Fibroblast of peridontal ligament (primary cell): ENCODE data around the gene ATP9A.
A peak's percentile ranks its signal among the peaks of the same experiment; 100 is the strongest.
"Not testable (repeated sequence)": the region's sequence is repeated elsewhere in the genome, so short reads cannot be mapped to it uniquely, and the experiment has no call there.

Source experiments
- DNase-seq: peaks from one replicate; pipeline ENCODE4 v3.0.0-alpha.2; 2010; ENCODE audit errors: extremely low read depth

The ATP9A gene

DNA sequence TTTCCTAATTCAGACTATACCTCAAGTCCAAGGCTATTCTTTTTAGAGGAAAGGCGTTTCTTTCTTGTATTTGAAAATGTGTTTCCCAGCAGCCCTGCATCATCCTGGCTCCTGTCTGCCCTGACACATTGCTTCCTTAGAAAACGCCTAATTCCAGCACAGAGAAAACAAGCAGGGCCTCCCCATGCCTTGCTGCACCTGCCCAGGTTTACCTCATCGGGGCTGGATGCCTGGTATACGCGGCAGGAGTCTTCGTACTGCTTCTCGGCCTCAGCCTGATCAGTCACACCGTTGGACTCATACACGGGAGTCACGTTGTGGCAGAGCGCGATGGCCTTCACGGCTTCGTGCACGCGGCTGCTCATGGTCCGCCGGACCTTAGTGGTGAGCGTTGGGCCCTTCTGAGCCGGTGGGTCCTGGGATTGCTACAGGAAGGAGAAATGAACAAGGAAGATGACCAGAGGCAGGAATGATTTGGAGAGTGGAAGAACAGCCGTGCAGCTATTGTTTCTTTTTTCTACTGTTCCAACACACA, 111.4 kb downstream of the ATP9A start:
- DNase-seq: no peak

DNA sequence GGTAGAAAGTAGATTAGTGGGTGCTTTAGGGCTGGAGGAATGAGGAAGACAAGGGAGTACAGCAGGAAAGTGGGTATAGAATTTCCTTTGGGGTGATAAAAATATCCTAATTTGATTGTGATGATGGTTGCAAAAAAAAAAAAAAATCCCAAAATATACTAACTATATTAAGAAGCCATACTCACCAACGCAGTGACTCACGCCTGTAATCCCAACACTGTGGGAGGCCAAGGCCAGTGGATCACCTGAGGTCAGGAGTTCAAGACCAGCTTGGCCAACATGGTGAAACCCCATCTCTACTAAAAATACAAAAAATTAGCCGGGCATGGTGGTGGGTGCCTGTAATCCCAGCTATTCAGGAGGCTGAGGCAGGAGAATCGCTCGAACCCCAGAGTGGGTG, 112.1 kb downstream of the ATP9A start:
- not testable (repeated sequence) for DNase-seq

DNA sequence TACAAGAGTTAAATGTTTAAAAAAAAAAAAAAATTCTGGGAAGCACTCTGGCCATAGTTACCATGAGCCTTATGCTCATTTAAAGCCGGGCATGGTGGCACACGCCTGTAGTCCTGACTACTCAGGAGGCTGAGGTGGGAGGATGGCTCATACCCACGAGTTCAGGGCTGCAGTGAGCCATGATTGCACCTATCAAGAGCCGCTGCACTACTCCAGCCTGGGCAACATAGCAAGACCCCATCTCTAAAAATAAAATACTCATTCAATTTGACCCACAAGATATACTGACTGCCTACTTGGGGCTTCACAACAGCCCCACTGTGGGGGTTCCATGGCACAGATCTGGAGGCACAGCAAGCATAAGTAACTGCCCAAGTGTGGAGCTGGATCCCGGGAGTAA, 113.7 kb downstream of the ATP9A start:
- no peak for DNase-seq

DNA sequence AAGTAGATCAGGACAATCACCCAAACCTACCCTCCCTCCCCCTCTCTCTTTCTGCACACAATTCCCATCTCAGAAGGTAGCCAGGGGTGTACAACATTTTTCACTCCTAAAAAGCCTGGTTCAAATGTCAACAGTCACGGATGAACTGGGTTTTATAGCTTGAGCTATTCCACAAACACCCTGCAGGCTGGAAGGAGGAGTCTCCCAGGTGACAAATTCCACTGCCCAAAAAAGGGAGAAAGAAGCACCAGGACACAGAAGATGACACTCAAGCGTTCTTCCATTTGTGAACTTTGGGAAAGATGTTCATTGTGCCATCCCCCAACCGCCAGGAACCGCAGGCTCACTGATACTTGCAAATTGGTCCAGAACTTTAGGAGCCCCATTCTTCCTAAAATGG, 114.1 kb downstream of the ATP9A start:
- DNase-seq: no peak

DNA sequence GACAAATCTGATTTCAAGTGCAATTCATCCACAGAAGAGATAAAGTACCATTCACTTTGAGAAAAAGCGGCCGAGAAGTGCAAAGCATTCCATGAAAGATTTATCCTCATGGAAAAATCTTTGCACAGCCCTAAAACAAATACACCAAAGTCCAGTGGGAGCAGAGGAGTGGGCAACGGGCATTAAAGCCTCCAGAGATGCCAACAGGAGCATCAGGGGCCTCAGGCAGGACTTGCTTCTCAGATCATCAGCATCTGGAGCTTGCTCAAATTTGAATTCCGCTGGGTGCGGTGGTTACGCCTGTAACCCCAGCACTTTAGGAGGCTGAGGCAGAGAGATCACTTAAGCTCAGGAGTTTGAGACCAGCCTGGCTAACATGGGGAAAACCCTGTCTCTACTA, 115.0 kb downstream of the ATP9A start:
- DNase-seq: no peak

DNA sequence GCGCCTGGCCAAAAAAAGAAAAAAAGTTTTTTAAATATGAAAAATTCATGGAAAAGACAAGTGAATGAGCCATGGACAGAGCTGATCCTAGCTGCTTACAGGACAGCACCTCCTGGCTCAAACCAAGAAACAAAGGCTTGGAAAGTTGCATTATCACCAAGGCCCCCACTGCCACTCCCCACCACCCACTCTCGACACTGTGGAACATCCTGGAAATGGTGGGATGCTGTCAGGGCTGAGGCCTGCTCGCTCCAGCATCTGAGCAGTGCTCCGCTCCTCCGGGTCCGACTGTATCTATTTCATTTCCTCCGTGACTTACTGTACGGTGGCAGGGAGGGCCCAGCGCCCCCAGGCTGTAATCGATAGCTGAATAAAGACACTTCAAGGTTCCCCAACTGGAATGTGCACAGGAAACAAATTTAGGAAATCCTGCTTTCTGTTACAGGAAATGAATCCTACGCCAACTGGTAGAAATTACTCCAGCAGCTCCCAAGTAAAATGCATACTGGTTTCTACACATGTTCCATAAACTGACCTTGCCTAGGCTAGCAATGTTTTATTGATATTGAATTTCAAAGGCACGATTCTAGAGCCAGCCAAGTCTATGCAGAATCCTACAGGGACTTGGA, 116.2 kb downstream of the ATP9A start:
- no peak for DNase-seq

DNA sequence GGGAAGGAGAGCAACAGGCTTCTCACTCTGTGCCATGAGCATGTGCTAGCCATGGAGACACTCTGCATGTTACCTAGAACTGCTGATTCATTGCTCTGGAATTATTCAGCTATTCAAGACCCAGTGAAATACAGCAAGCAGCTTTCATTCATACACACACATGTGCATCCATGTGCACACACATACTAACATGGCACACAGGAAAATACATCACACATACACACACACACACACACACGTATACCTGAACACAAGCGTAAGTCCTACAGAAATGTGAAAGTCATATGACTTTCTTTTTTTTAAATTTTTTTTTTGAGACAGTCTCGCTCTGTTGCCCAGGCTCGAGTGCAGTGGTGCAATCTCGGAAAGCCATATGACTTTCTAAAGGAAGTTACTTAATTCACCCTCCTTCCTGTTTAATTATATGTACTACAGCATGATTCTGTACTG, 117.5 kb downstream of the ATP9A start:
- DNase-seq: peak; percentile 45

DNA sequence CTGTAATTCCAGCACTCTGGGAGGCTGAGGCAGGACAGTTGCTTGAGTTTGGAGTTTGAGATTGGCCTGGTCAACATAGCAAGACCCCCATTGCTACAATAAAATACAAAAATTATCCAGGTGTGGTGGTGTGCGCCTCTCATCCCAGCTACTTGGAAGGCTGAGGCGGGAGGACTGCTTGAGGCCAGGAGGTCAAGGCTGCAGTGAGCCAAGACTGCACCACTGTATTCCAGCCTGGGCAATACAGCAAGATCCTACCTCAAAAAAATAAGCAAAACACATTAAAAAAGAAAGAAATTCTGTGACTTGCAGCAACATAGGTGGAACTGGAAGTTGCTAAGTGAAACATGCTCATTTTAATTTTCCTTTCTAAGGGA, 119.6 kb downstream of the ATP9A start:
- no peak for DNase-seq

DNA sequence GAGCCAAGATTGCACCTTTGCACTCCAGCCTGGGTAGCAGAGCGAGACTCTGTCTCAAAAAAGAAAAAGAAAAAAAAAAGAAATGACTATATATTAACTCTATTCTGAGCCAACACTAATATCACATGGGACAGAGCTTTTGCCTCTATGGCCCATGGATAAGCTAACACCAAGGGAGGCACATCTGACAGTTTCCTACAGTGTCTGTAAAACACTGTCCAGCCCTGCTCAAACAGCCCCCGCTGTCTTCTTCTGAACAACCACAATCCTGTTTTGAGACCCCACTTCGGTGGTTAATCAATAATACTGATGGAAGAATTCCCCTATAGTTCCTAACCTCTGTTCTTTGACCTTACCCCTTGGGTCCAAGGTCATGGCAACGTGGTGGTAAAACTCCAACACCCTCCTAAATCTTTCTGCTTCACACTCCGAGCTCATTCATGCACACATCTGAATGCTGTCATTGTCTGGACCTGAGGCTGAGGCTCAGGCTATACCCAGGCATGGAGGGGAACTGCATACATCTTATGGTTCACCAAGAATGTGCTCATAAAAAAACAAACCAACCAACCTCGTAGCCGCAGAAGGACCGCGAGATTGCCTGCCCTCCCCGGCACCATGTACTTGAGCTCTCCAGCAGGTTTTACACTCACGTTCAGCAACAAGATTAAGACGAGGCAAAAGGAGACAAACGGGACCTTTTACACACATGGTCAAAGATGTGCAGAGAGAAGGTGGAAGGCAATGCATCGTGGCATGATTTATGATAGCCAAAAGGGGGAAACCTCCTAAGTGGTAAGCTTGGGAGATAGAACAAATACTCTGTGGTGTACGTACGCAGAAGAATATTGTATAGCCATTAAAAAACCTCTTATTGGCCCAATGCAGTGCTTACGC, 120.3 kb downstream of the ATP9A start:
- no peak for DNase-seq

DNA sequence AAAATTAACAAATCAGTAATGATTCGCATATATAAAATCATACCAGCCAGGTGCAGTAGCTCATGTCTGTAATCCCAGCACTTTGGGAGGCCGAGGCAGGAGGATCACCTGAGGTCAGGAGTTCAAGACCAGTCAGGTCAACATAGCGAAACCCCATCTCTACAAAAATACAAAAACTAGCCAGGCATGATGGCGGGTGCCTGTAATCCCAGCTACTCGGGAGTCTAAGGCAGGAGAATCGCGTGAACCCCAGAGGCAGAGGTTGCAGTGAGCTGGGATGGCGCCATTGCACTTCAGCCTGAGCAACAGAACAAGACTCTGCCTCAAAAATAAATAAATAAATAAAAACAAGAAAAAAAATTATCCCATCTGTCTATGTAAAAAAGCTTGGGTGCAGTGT, 124.4 kb downstream of the ATP9A start:
- not testable (repeated sequence) for DNase-seq

DNA sequence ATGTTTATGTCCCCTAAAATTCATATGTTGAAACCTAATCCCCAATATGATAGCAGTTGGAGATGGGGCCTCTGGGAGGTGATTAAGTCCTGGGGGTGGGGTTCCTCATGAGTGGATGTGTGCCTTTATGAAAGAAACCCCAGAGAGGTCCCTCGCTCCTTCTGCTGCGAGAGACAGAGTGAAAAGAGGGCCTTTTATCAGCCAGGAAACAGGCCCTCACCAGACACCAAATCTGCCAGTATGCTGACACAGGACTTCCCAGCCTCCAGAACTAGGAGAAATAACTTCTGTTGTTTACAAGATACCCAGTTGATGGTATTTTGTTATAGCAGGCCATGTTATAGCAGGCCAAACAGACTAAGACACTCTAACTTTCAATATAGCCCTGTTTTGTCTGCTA, 124.8 kb downstream of the ATP9A start:
- DNase-seq: no peak

DNA sequence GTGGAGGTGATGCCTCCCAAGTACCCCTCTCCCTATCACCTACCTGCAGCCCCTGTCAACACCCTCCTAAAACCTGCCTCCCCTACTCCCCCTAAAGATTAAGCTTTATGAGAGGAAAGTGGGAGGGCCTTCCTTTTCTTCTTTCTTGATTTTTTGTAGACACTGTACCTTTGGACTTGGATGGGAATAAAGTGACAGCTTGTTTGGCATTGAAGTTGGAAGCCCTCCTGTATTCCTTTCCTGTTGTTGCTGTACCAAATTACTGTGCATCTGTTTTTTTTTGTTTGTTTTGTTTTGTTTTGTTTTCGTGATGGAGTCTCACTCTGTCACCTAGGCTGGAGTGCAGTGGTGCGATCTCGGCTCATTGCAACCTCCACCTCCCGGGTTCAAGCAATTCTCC, 126.3 kb downstream of the ATP9A start:
- no peak for DNase-seq

DNA sequence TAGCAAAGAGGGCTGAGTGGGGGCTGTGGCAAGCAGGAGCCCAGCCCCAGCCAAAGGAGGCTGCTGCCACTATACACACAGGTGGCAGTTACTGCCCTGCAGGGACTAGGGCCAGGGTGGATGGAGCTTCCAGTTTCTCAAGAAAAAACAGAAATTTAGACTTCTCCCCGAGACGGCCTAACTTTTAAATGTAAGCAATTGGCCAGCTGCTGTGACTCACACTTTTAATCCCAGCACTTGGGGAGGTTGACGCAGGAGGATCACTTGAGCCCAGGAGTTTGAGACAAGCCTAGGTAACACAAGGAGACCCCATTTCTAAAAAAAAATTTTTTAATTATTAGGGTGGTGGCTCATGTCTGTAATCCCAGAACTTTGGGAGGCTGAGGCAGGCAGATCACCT, 127.4 kb downstream of the ATP9A start:
- peak; percentile 51 for DNase-seq

DNA sequence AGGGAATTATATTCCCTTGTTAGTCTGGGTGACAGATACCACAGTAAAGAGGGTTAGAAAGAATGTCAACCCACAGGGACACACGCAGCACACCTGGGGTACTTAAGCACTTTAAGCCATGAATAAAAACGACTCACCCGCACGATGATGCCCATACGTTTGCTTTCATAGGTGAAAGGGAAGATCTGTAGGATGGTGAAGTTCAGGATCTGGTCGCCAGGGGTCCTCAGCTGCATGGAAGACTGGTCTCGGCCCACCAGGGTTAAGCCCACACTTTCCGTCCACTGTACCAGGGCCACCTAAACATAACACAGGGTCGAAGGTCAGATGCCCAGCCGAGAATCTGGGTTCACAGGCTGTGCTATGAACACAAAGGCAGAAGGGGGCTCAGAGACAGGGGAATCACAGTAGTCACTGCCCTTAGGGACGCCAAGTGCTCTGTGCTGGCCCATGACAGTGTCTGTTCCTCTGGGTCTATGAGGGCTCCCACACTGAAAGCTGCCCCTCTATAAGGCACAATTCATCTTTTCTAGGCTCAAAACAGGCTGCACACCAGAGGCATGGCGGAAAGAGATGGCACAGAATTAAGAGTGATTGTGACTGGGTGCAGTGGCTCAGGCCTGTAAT, 128.9 kb downstream of the ATP9A start:
- peak; percentile 72 for DNase-seq

DNA sequence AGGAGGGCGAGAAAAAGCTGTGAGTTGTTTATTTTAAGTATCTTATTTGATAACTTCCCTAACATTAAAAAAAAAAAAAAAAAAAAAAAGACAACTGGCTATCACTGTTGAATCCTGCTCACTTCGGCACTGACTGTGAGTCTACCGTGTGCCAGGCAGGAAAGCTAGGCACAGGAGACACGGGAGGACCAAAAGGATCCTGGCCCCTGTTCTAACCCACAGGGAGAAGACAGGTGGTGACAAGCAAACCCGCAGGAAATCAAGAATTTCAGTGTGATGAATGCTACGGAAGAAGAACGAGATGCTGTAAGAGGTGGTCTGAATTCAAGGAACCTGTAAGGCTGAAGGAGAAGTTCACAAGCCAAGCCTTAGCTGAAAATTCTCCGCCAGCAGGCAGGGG, 130.9 kb downstream of the ATP9A start:
- no peak for DNase-seq

DNA sequence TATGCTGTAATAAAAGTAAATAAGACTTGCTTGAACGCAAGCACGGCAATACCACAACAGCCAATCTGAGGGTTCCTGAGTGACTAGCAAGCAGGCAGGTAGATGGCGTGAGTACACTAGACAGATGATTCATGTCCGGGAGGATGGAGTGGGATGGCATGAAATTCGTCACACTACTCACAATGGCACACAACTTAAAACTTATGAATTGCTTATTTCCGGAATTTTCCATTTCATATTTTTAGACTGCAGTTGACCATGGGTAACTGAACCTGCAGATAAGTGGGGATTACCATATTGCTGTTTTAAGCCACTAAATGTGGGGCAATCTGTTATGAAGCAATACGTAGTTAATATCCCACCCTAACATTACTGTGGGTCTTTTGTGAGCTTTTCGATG, 132.1 kb downstream of the ATP9A start:
- no peak for DNase-seq

DNA sequence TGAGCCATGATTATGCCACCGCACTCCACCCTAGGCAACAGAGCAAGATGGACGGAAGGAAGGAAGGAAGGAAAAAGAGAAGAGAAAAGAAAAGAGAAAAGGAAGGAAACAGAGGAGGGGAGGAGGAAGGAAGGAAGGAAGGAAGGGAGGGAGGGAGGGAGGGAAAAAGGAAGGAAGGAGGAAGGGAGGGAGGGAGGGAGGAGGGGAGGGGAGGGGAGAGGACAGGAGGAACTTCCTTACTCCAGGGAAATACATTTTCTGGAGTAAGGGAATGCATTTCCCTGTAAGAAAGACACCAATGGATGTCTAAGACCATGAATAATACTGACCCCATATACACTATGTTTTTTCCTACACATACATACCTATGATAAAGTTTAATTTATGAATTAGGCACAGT, 132.5 kb downstream of the ATP9A start:
- no peak for DNase-seq

DNA sequence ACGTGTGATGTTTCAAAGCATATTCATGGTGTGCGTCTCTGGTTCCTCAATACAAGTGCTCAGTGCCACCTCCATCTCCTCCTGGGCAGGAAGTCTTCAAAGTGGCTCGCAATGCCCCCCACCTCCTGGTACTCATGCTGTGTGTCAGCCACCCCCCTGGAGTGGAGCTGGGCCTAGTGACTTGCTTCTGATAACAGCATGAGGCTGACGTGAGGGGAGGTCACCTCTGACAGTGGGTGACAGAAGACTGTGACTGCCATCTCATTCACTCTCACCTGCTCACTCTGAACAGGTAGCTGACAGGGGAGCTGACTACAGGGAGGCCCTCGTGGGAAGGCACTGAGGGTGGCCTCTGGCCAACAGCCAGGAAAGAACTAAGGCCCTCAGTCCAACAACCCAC, 133.3 kb downstream of the ATP9A start:
- DNase-seq: no peak

DNA sequence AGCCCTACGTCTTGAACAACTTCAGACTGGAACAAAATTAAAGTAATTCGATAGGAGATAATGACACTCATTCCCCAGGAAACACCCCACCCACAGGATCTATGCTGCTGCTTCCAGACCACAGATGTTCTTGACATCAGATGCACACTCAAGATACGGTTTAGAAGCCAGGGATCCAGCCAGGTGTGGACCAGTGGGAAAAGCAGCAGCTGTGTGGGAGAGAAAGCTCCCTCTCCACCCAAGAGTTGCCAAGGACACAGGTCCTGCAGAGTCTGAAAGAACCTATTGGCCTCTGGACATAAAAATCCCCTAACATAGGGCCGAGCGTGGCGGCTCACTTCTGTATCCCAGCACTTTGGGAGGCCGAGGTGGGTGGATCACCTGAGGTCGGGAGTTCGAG, 133.9 kb downstream of the ATP9A start:
- no peak for DNase-seq

DNA sequence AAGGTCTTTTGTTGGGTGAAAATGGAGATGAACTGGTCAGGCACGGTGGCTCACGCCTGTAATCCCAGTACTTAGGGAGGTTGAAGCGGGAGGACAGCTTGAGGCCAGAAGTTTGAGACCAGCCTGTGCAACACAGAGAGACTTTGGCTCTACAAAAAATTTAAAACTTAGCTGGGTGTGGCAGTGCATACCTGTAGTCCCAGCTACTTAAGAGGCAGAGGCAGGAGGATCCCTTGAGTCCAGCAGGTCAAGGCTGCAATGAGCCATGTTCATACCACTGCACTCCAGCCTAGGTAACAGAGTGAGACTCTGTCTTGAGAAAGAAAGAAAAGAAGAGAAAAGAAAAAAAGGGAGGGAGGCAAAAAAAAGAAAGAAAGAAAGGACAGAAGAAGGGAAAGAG, 134.8 kb downstream of the ATP9A start:
- no peak for DNase-seq

DNA sequence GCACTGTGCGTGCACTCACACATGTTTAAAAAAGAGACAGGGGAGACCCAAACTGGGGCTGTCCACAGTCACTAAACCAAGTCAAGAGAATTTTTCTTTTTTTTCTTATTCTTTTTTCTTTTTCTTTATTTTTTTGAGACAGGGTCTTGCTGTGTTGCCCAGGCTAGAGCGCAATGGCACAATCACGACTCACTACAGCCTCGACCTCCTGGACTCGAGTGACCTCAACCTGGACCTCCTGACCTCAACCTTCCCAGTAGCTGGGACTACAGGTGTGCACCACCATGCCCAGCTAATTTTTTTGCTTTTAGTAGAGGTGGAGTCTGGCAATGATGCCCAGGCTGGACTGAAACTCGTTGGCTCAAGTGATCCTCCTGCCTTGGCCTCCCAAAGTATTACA, 136.2 kb downstream of the ATP9A start:
- no peak for DNase-seq

DNA sequence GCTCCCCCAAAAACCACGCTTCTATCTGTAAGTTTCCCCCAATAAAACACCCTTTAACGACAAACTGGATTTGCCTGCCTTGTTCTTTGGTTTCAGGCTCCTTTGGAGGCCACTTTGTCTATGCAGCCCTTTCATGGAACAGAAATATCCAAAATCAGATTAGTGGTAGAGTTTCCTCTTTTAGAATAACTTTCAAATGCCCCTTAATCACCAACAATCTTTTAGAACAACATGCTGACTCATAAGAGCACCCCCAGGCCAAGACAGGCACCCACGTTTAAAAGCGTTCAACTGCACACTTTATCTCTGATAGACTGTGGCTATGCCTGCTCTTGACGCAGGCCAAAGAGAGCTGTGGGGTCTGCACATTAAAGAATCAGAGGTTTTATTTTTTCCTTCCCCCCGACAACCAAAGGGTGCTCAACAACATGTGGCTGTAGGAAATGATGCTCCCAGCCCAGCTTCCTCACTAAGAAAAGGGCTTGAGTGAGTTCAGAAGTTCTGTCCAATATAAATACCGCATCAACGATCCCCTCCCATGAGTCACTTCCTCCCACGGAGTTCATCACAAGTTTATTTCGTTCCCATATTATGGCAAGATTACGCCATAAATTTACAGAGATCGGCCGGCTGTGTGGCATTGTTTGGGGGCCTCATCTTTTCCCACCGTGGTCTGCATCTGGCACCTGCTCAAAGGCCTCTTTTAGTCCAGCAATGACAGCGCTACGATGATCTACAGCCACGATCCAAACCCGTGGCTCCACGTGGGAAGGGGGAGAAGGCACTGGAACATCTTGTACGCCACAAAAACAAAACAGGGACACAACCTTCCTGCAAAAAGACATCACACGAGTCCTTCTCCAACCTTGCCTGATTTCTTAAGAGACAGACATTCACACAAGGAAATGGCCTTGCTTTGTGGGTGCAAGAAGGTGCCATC, 136.9 kb downstream of the ATP9A start:
- DNase-seq: peak; percentile 98
